NAMALWA (cell line): ENCODE data around the gene EEFSEC.

Experiments
- DNase-seq: peaks from one replicate; pipeline ENCODE4 v3.0.0-alpha.2; 2015; ENCODE audit warnings: low spot score

EEFSEC gene

GRCh38 chr3:128217702-128218547, 64.6 kb downstream of the EEFSEC start:
- peak; percentile 33 for DNase-seq

DNA sequence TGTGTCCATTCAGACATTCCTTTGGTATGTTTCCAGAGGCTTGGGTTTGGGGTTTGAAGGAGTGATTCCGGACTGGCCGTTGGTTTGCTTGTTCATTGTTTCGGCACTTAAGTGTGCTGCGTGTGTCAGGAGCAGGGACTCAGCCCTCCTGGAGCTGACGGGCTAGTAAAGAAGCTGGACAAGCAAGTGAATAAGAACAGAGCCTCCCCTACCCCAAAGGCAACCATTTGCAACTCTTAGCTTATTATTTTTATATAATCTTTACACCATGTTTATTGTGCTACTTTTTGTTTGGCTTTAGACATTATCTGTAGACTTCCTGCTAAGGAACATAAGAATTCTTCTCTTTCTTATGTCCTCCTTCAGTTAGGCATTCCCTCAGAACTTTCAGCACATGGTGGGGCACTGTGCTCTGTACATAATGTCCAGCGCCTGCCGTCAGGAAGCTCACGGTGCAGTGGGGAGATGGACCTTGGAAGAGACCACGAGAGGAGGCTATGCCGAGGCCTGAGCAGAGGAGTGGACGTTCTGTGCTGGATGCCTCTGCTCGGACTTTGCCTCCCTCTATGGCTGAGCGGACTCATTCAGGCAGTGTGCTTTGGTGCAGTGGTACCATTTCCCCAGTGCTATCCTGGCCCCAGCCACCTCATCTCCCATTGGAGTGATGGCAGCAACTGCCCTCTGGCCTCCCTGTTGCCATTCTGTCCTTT, 65.4 kb downstream of the EEFSEC start:
- no peak for DNase-seq

DNA sequence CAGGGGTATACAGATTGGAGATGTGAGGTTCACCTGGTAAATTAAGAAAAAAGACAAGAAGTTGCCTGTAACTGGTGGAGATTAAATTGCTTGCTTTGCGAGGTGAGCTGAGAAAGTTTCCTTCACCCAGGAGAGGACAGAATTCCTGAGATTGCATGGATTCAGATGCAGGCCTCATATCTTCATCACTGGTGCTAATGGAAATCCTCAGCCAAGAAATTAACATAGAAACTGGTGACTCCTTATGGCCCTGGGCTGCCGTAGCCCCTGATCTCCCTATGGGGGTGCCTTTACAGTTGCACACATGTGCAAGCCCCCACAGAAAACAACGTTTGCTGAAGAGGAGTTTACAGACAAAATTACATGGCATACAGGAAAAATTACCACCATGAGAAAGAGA, 68.0 kb downstream of the EEFSEC start:
- DNase-seq, result no peak

DNA sequence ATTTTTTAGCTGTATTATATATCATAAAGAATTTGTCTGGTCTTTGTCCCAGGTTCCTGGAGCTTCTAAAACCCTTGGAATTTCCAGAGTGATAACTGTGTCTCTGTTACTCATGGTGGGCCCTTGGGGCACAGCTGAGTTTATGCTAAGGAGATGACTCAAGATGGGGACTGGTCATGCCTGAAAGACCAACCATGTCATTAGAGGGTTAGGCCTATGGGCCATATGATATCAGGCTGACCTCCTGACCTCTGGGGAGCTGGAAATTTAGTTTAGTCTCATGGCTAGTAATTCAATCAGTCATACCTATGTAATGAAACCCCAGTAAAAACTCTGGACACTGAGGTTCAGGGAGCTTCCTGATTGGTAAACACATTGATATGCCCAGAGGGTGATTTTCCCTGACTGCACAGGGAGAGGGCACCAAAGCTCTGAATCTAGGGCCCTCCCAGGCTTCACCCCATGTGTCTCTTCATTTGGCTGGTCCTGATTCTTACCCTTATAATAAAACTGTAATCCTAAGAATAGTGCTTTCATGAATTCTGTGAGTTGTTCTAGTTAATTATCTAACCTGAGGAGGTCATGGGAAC, 69.6 kb downstream of the EEFSEC start:
- DNase-seq, result no peak

GRCh38 chr3:128226186-128226725, 73.0 kb downstream of the EEFSEC start:
- DNase-seq, result no peak

- peak; percentile 40 for DNase-seq
Measured at GRCh38 chr3:128226795-128227395, 73.6 kb downstream of the EEFSEC start.

DNA sequence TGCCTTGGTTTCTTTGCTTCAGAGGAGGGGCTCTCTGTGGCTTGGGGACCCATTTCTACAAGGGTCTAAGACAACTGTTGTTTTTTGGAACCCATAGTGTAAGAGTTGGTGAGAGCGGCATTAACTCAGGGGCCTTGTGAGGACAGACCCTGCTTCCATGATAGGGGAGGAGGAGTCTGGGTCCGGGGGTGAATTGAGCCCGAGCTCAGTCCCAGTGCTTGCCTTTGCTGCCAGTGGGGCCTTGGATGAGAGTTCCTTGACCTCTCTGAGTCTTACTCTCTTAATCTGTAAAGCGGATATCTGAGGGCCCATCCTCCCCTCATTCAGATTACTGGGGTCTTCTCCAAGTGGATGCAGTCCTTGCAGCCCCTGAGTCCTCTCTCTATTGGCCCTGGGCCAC, 74.2 kb downstream of the EEFSEC start:
- DNase-seq, result no peak

DNA sequence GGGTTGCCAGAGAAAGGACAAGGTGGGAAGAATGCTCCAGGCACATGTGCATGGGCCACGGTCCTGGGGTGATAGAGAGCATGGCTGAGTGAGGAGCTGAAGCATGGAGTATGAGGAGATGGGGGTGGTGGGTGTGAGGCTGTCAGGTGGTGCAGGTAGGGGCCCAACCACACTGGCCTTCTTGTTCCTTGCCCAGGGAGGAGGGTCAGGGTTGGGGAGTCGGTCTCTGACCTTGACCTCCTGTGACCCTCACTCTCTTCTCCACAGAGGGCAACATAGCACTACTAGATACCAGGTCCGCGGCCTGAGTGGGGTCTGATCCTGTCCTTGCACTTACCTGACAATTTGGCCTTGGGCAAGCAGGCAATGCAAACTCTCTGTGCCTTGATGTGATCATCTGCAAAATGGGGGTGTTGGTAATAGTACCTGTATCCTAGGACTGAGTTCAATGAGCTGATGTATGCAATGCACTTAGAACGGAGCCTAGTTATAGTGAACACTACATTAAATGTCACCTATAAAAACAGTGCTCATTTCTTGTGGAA, 75.2 kb downstream of the EEFSEC start:
- no peak for DNase-seq

DNA sequence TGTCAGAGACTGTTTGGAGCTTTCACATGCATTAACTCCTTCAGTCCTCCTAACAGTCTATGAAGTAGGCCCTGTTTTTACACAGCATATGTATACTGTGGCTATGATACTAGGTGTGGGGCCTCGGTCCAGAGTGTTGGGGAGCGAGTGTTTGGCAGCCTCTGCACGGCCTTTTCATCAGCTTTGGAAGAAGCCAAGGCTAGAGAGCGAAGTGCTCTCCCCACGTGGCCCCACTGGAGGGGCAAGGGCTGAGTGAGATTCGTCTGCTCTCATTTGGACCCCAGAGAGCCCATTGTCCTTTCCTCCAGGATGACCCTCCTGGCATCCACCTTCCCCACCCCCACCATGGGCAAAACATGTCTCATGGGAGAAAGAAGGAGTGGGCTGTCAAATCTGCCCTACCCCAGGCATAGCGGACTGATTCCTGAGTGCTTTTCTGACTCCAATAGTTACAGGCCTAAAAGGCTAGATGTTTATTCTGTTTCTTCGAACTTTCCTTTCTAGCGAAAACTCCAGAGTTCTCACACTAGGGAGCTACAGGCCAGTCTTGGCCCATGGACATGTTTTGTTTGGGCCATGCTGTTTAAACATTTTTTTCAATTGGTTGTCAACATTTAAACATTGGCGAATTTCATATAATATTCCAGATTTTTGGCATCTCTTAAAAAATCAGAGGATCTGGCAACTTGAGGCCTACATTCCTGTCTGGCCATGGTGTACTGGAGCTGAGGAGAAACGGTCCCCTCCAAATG, 76.0 kb downstream of the EEFSEC start:
- DNase-seq, result no peak

- no peak for DNase-seq
Measured at GRCh38 chr3:128231606-128232005, 78.3 kb downstream of the EEFSEC start.

GRCh38 chr3:128232376-128233178, 79.3 kb downstream of the EEFSEC start:
- no peak for DNase-seq

- DNase-seq, result no peak
Measured at GRCh38 chr3:128235207-128235926, 82.1 kb downstream of the EEFSEC start.

DNA sequence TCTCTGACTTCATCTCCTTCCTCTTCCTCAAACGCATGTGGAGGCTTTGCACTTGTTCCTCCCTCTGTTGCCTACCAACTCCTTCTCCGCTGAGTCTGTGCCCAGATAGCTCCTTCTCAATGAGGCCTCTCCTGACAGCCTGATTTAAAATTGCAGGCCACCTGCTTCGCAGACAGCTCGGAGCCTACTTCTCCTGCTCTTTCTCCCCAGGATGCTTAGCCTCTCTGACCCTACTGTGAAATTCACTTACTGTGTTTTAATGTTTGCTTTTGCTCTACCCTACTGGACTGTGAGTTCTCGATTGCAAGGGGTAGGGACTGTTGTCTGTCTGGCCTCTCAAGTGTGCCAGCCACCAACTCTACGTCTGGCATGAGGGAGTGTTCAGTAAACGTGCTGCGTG, 83.4 kb downstream of the EEFSEC start:
- no peak for DNase-seq

DNA sequence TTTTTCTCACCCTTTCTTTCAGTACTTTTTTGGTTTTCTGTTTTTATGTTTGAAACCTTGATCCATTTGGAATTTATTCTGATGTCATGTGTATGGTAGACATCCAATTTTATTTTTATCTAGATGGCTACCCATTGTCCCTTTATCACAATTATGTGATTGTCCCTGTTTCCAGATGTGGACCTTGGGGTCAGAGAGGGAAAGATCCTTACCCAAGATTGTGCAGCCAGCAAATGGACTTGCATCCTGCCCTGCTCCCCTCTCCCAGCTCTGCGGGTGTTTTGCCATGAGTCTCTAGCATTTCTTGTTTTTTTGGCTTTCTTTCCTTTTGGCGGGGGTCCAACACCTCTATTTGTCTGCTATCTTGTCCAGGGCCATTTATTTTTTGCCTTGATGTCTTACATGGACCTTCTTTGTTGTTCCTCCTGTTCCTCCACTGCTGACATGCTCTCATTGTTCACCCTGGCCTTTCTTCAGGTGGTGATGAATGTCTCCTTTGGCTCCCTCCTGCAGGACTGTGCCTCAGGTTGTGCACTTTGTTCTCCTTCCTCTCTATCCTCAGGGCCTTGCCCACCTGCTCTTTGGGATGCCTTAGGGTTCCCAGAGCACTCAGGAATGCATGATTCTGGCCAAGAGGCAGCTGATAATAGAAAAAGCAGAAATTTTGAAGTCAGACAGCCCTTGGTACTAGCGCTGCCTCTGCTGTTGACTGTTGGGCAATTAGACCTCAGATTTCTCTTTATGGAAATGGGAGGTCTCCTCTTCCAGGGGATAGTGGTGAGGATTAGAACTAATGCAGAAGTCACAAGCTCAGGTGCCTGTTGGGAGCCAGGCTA, 84.3 kb downstream of the EEFSEC start:
- DNase-seq, result no peak

GRCh38 chr3:128238184-128238489, 84.9 kb downstream of the EEFSEC start:
- no peak for DNase-seq

- no peak for DNase-seq
Measured at GRCh38 chr3:128239304-128239703, 86.0 kb downstream of the EEFSEC start.

- no peak for DNase-seq
Measured at GRCh38 chr3:128240232-128240631, 87.0 kb downstream of the EEFSEC start.

DNA sequence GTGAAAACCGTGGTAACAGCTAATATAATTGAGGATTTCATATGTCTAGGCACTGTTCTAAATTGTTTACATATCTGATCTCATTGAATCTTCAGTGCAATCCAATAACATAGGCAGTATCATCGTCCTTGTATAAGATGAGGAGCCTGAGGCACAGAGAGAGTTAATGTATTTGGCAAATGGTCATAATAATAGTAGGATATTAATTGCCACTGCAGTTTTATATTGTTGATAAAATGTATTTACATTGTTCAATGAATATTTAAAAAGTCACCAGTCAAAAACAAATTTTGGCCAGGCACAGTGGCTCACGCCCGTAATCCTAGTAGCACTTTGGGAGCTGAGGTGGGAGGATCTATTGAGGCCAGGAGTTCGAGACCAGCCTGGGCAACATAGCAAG, 88.5 kb downstream of the EEFSEC start:
- no peak for DNase-seq
